ENCODE results near the gene OR2V1.

DNA sequence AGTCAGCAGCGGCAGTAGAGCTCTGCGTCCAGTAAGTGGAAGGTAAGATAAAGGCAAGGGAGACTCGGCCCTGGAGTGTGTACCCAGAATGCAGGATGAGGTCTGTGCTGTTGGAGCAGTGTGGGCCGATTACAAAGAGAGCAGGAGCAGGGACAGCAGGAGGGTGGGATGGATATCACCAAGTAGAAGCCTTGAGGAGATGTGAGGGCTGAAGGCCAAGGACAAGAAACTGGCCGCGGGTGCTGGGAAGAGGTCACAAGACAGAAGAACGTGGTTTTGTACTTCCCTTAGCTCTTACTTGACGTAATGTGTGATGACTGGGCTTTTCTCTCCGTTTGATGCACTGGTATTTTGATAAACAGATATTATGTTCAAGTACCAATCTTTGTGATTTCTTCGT, 43.7 kb downstream of the OR2V1 start:
- TF ChIP-seq POLR2A (IDR thresholded peaks at IDR 0.05; ENCODE audit: low read depth, low read length) (no peak), TAF1 (IDR thresholded peaks at IDR 0.05; ENCODE audit: low read depth, low read length) (no peak), POLR2AphosphoS5 (IDR thresholded peaks at IDR 0.05; ENCODE audit: low read depth, low read length) (no peak)
